ENCODE data around the gene CADM1. TPM values are rescaled to one million over a fixed set of nuclear protein-coding genes. Genes with fewer than 3 reads are reported as not detected.

Gene CADM1
- total and polyA plus RNA-seq, 9 of the 15 experiments (the other 6 are each of a cell fraction or from before 2014, with no cell fraction given) = 0.42 TPM; not detected in 8

GRCh38 chr11:115302946-115303703 lies 201.1 kb downstream of the CADM1 start (continued):
- TF ChIP-seq CC2D1A (IDR thresholded peaks at IDR 0.05) = no peak

GRCh38 chr11:115300660-115301428 lies 203.4 kb downstream of the CADM1 start:
- DNase-seq (ENCODE audit: extremely low read depth in 1 of 4, low spot score in 3 of 4) (no peak), FAIRE-seq (no peak), ATAC-seq (no peak)
- H3K36me3 ChIP-seq (ENCODE audit: control insufficient read depth, insufficient read depth, low read length) = no peaks in the 10 kb centered on the region
- no peak overlapping the region for H3K4me2 ChIP-seq (ENCODE audit: insufficient read depth, low read length)
- CTCF ChIA-PET (ENCODE audit: low intra/inter-chr PET ratio) = no interaction called here
- intact Hi-C loops (cut with micrococcal nuclease) = no loop called here
- no peak overlapping the region for H3K4me3 ChIP-seq
- in situ Hi-C loops (cut with MboI) = no loop called here
- no peak overlapping the region for H2AFZ ChIP-seq (ENCODE audit: low read depth, low read length)
- H3K27ac ChIP-seq (ENCODE audit: extremely low read depth, low read depth, low read length) = no peak overlapping the region
- no peaks in the 10 kb centered on the region for H3K9me3 ChIP-seq (replicated peaks; ENCODE audit: control insufficient read depth, insufficient read depth, low read depth, low read length)
- no peak for TF ChIP-seq NFE2L1 (tag; IDR thresholded peaks at IDR 0.05; ENCODE audit: borderline replicate concordance, low read depth)
- TF ChIP-seq C11orf30 (IDR thresholded peaks at IDR 0.05; ENCODE audit: low read depth) = no peak
- no peaks in the 10 kb centered on the region for H4K20me1 ChIP-seq (replicated peaks; ENCODE audit: control insufficient read depth, insufficient read depth, low read length)
- WGBS (ENCODE audit: insufficient coverage, low coverage, missing lambda C conversion rate) = 1% methylated on average over 5 of the region's 5 CpGs
- POLR2A ChIA-PET = no interaction called here
- no peak overlapping the region for H3K9ac ChIP-seq (ENCODE audit: insufficient read depth in 1 of 2, low read depth in 2 of 2, low read length in 2 of 2)
- H3K9me1 ChIP-seq (ENCODE audit: control insufficient read depth, insufficient read depth, low read length) = no peaks in the 10 kb centered on the region
- H3K79me2 ChIP-seq (ENCODE audit: control insufficient read depth, insufficient read depth, low read length) = no peaks in the 10 kb centered on the region
- H3K4me1 ChIP-seq (replicated peaks in 1 of 2; ENCODE audit: control insufficient read depth in 2 of 2, insufficient read depth in 2 of 2, low read length in 2 of 2) = no peaks in the 10 kb centered on the region
- BruUV-seq (replicated peaks) = no TSS peak
- H3K27me3 ChIP-seq (ENCODE audit: control insufficient read depth in 2 of 2, insufficient read depth in 2 of 2, low read length in 2 of 2) = no peaks in the 10 kb centered on the region

All from K562 (cell line).